ENCODE data around the gene VWA1. TPM values are rescaled to one million over a fixed set of nuclear protein-coding genes. Genes with fewer than 3 reads are reported as not detected.

The VWA1 gene, protein sequence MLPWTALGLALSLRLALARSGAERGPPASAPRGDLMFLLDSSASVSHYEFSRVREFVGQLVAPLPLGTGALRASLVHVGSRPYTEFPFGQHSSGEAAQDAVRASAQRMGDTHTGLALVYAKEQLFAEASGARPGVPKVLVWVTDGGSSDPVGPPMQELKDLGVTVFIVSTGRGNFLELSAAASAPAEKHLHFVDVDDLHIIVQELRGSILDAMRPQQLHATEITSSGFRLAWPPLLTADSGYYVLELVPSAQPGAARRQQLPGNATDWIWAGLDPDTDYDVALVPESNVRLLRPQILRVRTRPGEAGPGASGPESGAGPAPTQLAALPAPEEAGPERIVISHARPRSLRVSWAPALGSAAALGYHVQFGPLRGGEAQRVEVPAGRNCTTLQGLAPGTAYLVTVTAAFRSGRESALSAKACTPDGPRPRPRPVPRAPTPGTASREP
- 2.8 and 3.7 TPM in 2 replicates for total RNA-seq

DNA sequence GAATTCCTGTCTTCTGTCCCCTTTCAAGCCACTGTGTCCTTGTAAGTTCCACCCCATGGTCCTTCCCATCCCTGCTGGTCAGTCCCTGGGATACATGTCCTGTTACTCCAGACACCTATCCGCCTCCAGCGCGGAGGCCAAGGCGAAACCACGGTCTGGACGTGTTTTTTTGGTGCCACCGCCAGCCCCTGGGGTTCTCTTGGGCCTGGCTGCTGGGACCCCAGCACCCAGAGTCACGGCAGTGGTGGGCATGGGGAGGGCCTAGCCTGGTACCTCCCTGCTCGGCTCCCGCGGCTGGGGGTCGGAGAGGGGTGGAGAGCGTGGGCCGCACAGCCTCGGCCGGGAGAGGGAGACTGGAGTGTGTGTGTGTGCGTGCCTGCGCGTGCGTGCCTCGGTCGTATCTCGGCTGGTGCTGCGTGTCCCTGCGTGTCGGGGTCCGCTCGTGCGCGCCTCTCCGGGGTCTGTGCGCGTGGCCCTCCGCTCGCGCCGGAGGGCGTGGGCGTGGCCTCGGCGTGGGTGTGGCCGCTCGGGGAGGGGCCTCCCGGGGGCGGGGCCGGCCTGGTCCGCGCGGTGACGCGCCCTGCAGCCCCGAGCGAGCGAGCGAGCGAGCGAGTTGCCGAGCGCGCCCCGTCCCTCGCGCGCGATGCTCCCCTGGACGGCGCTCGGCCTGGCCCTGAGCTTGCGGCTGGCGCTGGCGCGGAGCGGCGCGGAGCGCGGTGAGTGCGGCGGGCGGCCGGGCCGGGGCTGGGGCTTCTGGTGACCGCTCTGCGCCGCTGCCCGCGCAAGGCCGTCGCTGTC is at the start of gene VWA1:
Gene VWA1 (plus strand): TSS at position 585 of the 798 bp plus-strand sequence. CDS start 59 bp downstream, at position 644.

DNA sequence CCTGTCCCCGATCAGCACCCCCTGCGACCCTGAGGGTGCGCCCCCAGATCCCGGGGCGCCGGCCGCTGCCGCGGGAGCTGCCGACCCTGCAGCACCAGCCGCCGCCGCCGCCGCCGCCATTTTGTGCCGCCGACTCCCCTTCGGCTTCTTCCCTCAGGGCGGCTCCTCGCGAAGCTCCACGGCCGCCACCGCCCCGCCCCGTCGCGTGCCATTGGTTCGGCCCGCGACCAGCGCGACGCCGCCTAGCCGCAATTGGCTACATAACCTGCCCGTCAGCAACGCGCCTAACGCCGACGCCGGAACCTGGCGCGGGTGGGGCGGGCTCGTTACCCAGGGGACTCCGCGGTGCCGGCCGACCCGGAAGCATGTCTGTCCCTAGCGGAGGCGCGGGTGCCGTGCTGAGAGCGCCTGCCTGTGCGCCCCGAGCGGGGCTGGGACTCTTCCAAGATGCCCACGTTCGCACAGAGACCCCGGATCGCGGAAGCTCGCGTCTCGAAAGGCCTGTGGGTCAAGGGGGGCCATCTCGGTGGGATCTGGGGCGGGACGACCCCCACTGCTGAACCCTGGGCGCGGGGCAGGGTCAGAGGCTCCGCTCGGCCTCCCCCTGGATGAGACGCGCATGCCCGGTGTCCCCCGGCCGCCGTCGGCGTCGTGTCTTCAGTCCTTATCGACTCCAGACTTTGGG is 36.2 kb upstream of the VWA1 start, which contains the start of gene CCNL2:
Gene CCNL2 (minus strand): TSS at position 149 of the 685 bp plus-strand sequence. CDS start 29 bp downstream, at position 120.

DNA sequence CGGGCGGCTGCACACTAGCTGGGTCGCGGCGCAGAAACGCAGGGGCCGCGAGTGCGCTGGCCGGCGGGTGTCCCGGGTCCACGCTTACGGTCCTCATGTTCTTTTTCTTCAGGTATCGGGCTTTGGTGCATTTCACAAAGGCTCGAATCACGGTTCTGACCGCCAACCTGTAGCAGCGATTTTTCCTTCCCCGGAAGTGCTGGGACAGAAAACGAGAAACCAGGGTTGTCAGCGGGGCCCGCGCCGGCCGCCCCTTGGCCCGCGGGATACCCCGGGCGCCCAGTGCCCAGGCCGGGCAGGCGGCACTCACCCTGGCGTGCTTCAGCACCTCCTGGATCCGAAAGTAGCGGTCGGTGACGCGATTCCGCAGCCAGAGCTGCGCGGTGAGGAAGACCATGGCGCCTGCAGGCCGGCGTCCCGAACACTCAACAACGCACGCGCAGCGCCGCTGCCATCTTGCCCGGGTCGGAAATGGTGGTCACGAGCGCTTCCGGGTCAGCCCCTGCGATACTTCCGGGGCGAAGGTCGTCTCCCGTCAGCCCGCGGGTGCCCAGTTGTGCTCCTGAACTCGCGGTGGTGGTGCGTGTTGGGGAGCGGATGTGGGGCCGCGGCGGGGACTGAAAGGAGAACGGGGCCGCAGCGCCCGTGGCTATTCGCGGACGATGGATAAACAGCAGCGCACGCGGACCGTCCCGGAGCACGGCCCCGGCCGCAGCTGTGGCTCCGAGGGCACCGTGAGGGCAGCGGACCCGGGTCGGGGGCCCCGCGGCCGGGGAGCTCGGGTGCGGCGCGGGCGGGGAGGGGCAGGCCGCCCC is 28.5 kb upstream of the VWA1 start, which contains the start of gene MRPL20:
Gene MRPL20 (minus strand): TSS at position 473 of the 815 bp plus-strand sequence. CDS start 76 bp downstream, at position 397.

DNA sequence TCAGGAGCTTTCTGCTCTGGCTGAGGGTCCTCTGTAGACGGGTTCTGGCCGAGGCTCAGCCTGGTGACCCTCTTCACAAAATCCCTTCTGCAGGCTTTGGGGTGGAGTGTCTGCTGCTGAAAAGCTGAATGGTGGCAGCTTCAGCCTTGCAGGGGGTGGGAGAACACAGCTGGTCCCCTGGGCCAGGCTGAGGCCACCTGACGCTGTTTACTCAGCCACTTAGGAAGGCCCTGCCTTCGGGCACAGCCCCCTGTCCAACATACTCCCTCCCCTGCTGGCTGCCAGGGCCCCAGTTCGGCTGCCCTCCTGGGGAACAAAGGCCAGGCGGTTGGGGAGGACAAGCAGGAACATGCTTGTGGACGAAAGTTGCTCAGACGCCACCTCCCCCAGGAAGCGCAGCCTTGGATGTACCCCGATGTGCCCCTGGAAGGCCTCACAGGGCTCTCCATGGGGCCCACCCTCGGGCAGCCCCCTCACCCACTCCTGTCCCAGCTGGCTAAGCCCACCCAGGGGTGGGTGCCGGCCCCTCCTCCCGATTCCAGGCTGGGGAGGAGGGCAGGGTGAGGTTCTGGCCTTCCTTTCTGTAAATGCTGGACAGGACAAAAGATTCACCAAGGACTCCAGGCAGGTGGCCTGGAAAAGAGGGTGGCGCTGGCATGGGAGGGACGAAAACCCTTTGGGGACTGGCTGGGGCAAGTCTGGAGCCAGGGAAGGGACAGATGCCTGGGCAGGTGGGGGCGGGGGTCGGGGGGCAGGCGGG is 14.2 kb upstream of the VWA1 start, which contains the start of gene ANKRD65:
Gene ANKRD65 (minus strand): TSS at position 130 of the 760 bp plus-strand sequence. CDS start 271 bp downstream, outside the sequence.

DNA sequence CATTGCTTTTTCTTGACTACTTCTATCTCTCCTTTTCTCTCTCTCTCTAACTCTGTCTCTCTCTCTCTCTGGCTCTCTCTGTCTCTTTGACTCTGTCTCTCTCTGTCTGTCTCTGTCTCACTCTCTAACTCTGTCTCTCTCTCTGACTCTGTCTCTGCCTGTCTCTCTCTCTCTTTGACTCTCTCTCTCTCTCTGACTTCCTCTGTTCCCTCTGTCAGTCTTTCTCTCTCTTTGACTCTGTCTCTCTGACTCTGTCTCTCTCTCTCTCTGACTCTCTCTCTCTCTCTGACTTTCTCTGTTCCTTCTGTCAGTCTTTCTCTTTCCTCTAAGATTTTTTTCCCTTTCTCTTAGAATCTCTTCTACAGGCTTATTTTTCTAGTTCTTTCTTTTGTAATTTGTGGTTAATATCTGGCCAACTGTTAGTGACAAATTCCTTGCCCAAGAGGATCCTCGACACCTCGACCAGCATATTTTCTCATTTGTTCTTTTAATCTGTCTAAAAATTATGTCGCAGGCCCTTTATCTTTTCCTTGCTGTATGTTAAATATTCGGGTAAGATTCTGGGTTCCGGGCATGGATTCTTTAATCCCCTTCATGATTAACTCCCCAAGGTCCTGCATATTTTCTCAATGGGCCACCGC is 13.7 kb downstream of the VWA1 start, which contains the start of gene ATAD3C:
Gene ATAD3C (plus strand): TSS at position 591 of the 641 bp plus-strand sequence. CDS start 995 bp downstream, outside the sequence.

DNA sequence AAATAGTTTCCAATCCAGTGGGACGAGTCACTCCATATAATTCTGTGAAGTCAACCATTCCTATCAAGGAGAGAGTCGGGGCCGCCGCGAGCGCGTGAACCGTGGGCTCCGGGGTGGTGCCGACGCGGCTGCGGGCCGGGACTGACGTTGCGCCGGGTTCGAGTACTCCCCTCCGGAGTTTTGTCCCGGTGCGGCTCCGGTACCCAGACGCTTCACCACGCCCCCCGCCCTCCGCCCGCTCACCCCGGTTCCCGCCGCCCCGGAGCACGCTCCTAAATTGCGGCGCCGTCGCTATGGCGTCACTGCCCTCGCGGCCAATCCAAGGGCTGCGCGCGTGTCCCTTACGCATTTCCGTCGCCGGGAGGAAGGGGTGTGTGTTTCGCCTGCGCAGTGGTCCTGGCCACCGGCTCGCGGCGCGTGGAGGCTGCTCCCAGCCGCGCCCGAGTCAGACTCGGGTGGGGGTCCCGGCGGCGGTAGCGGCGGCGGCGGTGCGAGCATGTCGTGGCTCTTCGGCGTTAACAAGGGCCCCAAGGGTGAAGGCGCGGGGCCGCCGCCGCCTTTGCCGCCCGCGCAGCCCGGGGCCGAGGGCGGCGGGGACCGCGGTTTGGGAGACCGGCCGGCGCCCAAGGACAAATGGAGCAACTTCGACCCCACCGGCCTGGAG is 36.0 kb downstream of the VWA1 start, which contains the start of gene ATAD3B:
Gene ATAD3B (plus strand): TSS at position 377 of the 664 bp plus-strand sequence. CDS start 120 bp downstream, at position 497.

Other genes starting within 250 kb of the VWA1 start
- 0.55 TPM in 1 of 2 replicates, not detected in the other for gene TNFRSF18, start 229.1 kb upstream of the VWA1 start, total RNA-seq
- 0.14 and 0.18 TPM in 2 replicates for gene TNFRSF4, start 221.5 kb upstream of the VWA1 start, total RNA-seq
- gene SDF4, start 203.7 kb upstream of the VWA1 start, total RNA-seq: 117 and 125 TPM in 2 replicates
- gene B3GALT6, start 203.5 kb upstream of the VWA1 start, total RNA-seq: 16.2 and 21.7 TPM in 2 replicates
- gene C1QTNF12, start 189.0 kb upstream of the VWA1 start, total RNA-seq: 0.83 and 1.3 TPM in 2 replicates
- gene UBE2J2, start 161.8 kb upstream of the VWA1 start, total RNA-seq: 34.0 and 44.7 TPM in 2 replicates
- gene SCNN1D, start 155.3 kb upstream of the VWA1 start, total RNA-seq: 0.71 and 0.74 TPM in 2 replicates
- 19.2 and 25.7 TPM in 2 replicates for gene ACAP3, start 127.8 kb upstream of the VWA1 start, total RNA-seq
- gene PUSL1, start 127.1 kb upstream of the VWA1 start, total RNA-seq: 9.2 and 12.0 TPM in 2 replicates
- gene INTS11, start 111.0 kb upstream of the VWA1 start, total RNA-seq: 47.5 and 50.3 TPM in 2 replicates
- gene CPTP, start 110.9 kb upstream of the VWA1 start, total RNA-seq: 7.0 and 9.1 TPM in 2 replicates
- 0.14 and 0.18 TPM in 2 replicates for gene TAS1R3, start 104.4 kb upstream of the VWA1 start, total RNA-seq
- 48.4 and 72.1 TPM in 2 replicates for gene DVL1, start 86.3 kb upstream of the VWA1 start, total RNA-seq
- 236 and 258 TPM in 2 replicates for gene MXRA8, start 77.1 kb upstream of the VWA1 start, total RNA-seq
- gene AURKAIP1, start 60.5 kb upstream of the VWA1 start, total RNA-seq: 93.0 and 96.6 TPM in 2 replicates
- 103 and 153 TPM in 2 replicates for gene CCNL2, start 36.4 kb upstream of the VWA1 start, total RNA-seq
- gene MRPL20, start 28.4 kb upstream of the VWA1 start, total RNA-seq: 95.4 and 96.7 TPM in 2 replicates
- 0.28 and 0.46 TPM in 2 replicates for gene ANKRD65, start 14.4 kb upstream of the VWA1 start, total RNA-seq
- not detected in 2 replicates for gene ATAD3C, start 14.0 kb downstream of the VWA1 start, total RNA-seq
- 12.8 TPM in 2 replicates for gene ATAD3B, start 36.1 kb downstream of the VWA1 start, total RNA-seq
- gene ATAD3A, start 76.5 kb downstream of the VWA1 start, total RNA-seq: 20.9 and 25.9 TPM in 2 replicates
- 2.1 and 3.3 TPM in 2 replicates for gene TMEM240, start 104.9 kb downstream of the VWA1 start, total RNA-seq
- 43.2 and 77.1 TPM in 2 replicates for gene SSU72, start 139.2 kb downstream of the VWA1 start, total RNA-seq
- gene FNDC10, start 164.4 kb downstream of the VWA1 start, total RNA-seq: 0.43 and 0.92 TPM in 2 replicates
- gene MIB2, start 179.8 kb downstream of the VWA1 start, total RNA-seq: 67.7 and 103 TPM in 2 replicates
- 4.6 and 9.8 TPM in 2 replicates for gene MMP23B, start 196.5 kb downstream of the VWA1 start, total RNA-seq
- gene CDK11B, start 223.3 kb downstream of the VWA1 start, total RNA-seq: 5.7 and 10.1 TPM in 2 replicates

Data from smooth muscle cell of bladder (primary cell).